Neural cell (in vitro differentiated cells): ENCODE measurements around the gene GRID1. TPM values are rescaled to one million over a fixed set of nuclear protein-coding genes. Genes with fewer than 3 reads are reported as not detected.

Experiments used
- H2AFZ ChIP-seq: fragments of 200-600, 300-800 bp; sonication (generic), shearing (Covaris generic); 2 replicates; pipeline ENCODE4 v1.6.0; 2014; ENCODE audit warnings: low read depth, mild to moderate bottlenecking, antibody characterized with exemption, low read length, moderate library complexity
- H3F3A ChIP-seq: fragments of 200-600 bp; shearing (Covaris generic); 2 replicates; pipeline ENCODE4 v1.6.1; 2016; ENCODE audit warnings: mild to moderate bottlenecking, moderate library complexity, mixed read lengths, antibody characterized with exemption, low read length; ENCODE audit not compliant: insufficient read depth, poor library complexity, severe bottlenecking
- H3K27ac ChIP-seq: fragments of 200-600, 300-800 bp; sonication (generic), shearing (Covaris generic); 2 replicates; pipeline ENCODE4 v1.5.1; 2014; ENCODE audit warnings: mild to moderate bottlenecking, low read length, moderate library complexity
- H3K27me3 ChIP-seq: fragments of 300-800, 200-600 bp; sonication (generic), shearing (Covaris generic); 2 replicates; pipeline ENCODE4 v1.6.0; 2014; ENCODE audit warnings: mild to moderate bottlenecking, low read depth, low read length, moderate library complexity; ENCODE audit not compliant: insufficient read depth
- H3K36me3 ChIP-seq: fragments of 300-800, 200-600 bp; sonication (generic), shearing (Covaris generic); 2 replicates; pipeline ENCODE4 v1.5.1; 2014; ENCODE audit warnings: mild to moderate bottlenecking, antibody characterized with exemption, low read length, moderate library complexity; ENCODE audit not compliant: insufficient read depth
- H3K4me2 ChIP-seq: fragments of 300-800, 200-600 bp; sonication (generic), shearing (Covaris generic); 2 replicates; pipeline ENCODE4 v1.6.0; 2014; ENCODE audit warnings: mild to moderate bottlenecking, low read length
- H3K4me3 ChIP-seq: fragments of 300-800, 200-600 bp; sonication (generic), shearing (Covaris generic); 2 replicates; pipeline ENCODE4 v1.5.1; 2014; ENCODE audit warnings: mild to moderate bottlenecking, low read length, moderate library complexity
- H3K79me2 ChIP-seq: fragments of 200-600 bp; shearing (Covaris generic); replicated peaks from 2 replicates; pipeline ENCODE4 v1.6.0; 2014; ENCODE audit warnings: mild to moderate bottlenecking, low read length, moderate library complexity; ENCODE audit not compliant: insufficient read depth
- H3K9ac ChIP-seq: fragments of 300-800, 200-600 bp; sonication (generic), shearing (Covaris generic); 2 replicates; pipeline ENCODE4 v1.6.1; 2016; ENCODE audit warnings: mild to moderate bottlenecking, low read length, mixed read lengths
- H3K9me2 ChIP-seq: fragments of 200-600 bp; shearing (Covaris generic); 2 replicates; pipeline ENCODE4 v1.6.1; 2016; ENCODE audit warnings: mild to moderate bottlenecking, low read length, mixed read lengths; ENCODE audit not compliant: insufficient read depth
- H3K9me3 ChIP-seq: fragments of 200-600, 300-800 bp; sonication (generic), shearing (Covaris generic); 2 replicates; pipeline ENCODE4 v1.6.1; 2016; ENCODE audit warnings: mild to moderate bottlenecking, mixed run types, low read length, moderate library complexity, mixed read lengths
- H4K20me1 ChIP-seq: fragments of 200-600 bp; shearing (Covaris generic); 2 replicates; pipeline ENCODE4 v1.6.1; 2016; ENCODE audit warnings: mild to moderate bottlenecking, mixed run types; ENCODE audit not compliant: insufficient read depth
- EP300 ChIP-seq: fragments of 450-650 bp; conservative IDR thresholded peaks from 2 replicates; pipeline ENCODE4 v1.6.1; 2014; ENCODE audit warnings: antibody characterized with exemption, mild to moderate bottlenecking, moderate library complexity; ENCODE audit not compliant: poor library complexity, severe bottlenecking
- EZH2 ChIP-seq: fragments of 200-600, 300-800 bp; shearing (Covaris generic), sonication (generic); IDR thresholded peaks from 2 replicates; pipeline ENCODE4 v1.6.1; 2014; ENCODE audit warnings: antibody characterized with exemption, low read length, borderline replicate concordance, mild to moderate bottlenecking; ENCODE audit not compliant: insufficient read depth, poor library complexity, severe bottlenecking
- MXI1 ChIP-seq: fragments of 450-650 bp; conservative IDR thresholded peaks from 2 replicates; pipeline ENCODE4 v1.6.1; 2014; ENCODE audit warnings: antibody characterized with exemption, mild to moderate bottlenecking; ENCODE audit not compliant: poor library complexity, severe bottlenecking
- POLR2AphosphoS5 ChIP-seq: IDR thresholded peaks from 2 replicates; pipeline ENCODE4 v1.6.1; 2012
- RAD21 ChIP-seq: fragments of 450-650 bp; conservative IDR thresholded peaks from 2 replicates; pipeline ENCODE4 v1.6.1; 2014; ENCODE audit warnings: antibody characterized with exemption, mild to moderate bottlenecking, moderate library complexity
- REST ChIP-seq: IDR thresholded peaks from 2 replicates; pipeline ENCODE4 v1.6.1; 2012; ENCODE audit warnings: borderline replicate concordance
- SMC3 ChIP-seq: fragments of 450-650 bp; conservative IDR thresholded peaks from 2 replicates; pipeline ENCODE4 v1.6.1; 2014; ENCODE audit warnings: antibody characterized with exemption, mild to moderate bottlenecking, moderate library complexity; ENCODE audit not compliant: poor library complexity
- TAF1 ChIP-seq: IDR thresholded peaks from 2 replicates; pipeline ENCODE4 v1.6.1; 2012; ENCODE audit warnings: low read depth
- polyA plus RNA-seq: library from polyadenylated mRNA; depleted of rRNA; stranded (reverse); fragments of >200 nt; gene quantifications from 2 replicates; pipeline ENCODE4 v1.2.3, GENCODE V29; 2014
- TF ChIP-seq, protein P1 (sequence below): fragments of 450-650 bp; IDR thresholded peaks from 2 replicates; pipeline ENCODE4 v1.5.1; 2014; ENCODE audit warnings: antibody characterized with exemption, mild to moderate bottlenecking, moderate library complexity; ENCODE audit not compliant: poor library complexity, severe bottlenecking

Gene GRID1
- polyA plus RNA-seq, 1 donor from 2014 or later = 7.3 TPM

DNA sequence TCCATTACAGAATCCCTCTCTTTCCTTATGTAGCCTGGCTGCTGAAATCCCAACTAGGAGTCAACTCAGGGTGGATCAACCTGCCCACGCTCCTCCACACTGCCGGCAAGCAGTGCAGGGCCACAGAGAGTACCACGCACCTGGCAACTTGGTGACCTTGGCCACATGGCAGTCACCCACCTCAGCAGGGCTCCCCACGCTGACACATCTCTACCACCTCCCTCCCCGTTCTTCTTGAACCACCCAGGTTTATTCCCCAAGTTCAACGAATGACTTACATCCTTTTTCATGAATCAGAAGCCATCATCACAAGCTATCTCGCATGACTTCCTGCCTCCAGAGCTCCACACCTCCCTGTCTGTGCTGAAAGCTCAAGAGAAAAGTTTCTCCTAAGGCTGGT is 153.4 kb downstream of the GRID1 start:
- no peak overlapping the region for H3K9ac ChIP-seq
- H3K9me2 ChIP-seq = no peaks in the 10 kb centered on the region
- H4K20me1 ChIP-seq = no peaks in the 10 kb centered on the region
- TF ChIP-seq EP300 = no peak
- no peak for TF ChIP-seq TAF1
- no peaks in the 10 kb centered on the region for H3K36me3 ChIP-seq
- no peak overlapping the region for H3K27ac ChIP-seq
- no peak overlapping the region for H2AFZ ChIP-seq
- no peak overlapping the region for H3K4me2 ChIP-seq
- H3F3A ChIP-seq = no peaks in the 10 kb centered on the region
- no peak overlapping the region for H3K4me3 ChIP-seq
- H3K27me3 ChIP-seq = no peaks in the 10 kb centered on the region
- H3K9me3 ChIP-seq = no peaks in the 10 kb centered on the region
- H3K79me2 ChIP-seq = no peaks in the 10 kb centered on the region

GRCh38 chr10:86212391-86212700 is 154.2 kb downstream of the GRID1 start:
- Histone ChIP-seq H3F3A (no peaks in the 10 kb centered on the region), H3K9me3 (no peaks in the 10 kb centered on the region), H4K20me1 (no peaks in the 10 kb centered on the region), H3K27ac (no peak overlapping the region), H3K27me3 (no peaks in the 10 kb centered on the region), H3K9me2 (no peaks in the 10 kb centered on the region), H2AFZ (no peak overlapping the region), H3K36me3 (no peaks in the 10 kb centered on the region), H3K4me2 (no peak overlapping the region), H3K79me2 (no peaks in the 10 kb centered on the region), H3K4me3 (no peak overlapping the region), H3K9ac (no peak overlapping the region)
- TF ChIP-seq EZH2 = no peak
- TF ChIP-seq TAF1 = no peak
- TF ChIP-seq EP300 = no peak
- no peak for TF ChIP-seq POLR2AphosphoS5
- TF ChIP-seq SMC3 = no peak
- TF ChIP-seq MXI1 = no peak
- TF ChIP-seq, protein P1, sequence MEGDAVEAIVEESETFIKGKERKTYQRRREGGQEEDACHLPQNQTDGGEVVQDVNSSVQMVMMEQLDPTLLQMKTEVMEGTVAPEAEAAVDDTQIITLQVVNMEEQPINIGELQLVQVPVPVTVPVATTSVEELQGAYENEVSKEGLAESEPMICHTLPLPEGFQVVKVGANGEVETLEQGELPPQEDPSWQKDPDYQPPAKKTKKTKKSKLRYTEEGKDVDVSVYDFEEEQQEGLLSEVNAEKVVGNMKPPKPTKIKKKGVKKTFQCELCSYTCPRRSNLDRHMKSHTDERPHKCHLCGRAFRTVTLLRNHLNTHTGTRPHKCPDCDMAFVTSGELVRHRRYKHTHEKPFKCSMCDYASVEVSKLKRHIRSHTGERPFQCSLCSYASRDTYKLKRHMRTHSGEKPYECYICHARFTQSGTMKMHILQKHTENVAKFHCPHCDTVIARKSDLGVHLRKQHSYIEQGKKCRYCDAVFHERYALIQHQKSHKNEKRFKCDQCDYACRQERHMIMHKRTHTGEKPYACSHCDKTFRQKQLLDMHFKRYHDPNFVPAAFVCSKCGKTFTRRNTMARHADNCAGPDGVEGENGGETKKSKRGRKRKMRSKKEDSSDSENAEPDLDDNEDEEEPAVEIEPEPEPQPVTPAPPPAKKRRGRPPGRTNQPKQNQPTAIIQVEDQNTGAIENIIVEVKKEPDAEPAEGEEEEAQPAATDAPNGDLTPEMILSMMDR = no peak
- TF ChIP-seq REST = no peak
- no peak for TF ChIP-seq RAD21

DNA sequence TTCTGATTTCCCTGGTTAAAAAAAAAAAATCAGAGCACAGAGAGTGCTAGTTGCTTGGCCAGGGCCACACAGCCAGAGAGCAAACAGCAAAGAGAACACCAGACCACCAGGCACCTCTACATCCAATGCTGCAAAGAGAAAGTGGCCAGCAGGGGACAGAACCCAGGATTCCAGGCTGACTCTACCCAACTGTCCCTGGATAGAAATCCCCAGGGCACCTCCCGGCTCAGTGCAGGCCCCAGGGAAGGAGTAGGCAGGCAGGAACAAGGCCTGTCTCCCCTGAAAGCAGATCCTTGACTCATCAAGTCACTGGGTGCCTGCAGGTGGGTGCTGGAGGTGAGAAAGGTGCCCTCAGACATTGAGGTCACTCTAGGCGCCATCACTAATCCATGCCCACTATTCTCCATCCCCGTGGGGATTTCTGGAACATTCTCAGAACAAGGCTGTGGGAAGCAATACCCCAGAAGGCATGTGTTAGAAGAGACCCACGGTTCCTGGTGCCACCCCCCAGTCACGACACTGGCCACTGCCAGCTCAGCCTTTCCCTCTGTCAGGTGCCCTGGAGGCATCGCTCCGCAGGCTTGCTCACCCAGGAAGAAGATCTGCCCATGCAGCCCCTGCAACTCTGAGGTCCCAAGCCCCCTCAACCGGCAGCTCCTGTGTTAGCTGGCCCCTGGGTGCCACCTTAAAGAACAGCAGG is 154.8 kb downstream of the GRID1 start:
- Histone ChIP-seq H3K4me2 (no peak overlapping the region), H3K4me3 (no peak overlapping the region), H3K9ac (no peak overlapping the region), H3K79me2 (no peaks in the 10 kb centered on the region), H3K9me2 (no peaks in the 10 kb centered on the region), H3F3A (no peaks in the 10 kb centered on the region), H4K20me1 (no peaks in the 10 kb centered on the region), H2AFZ (no peak overlapping the region), H3K27me3 (no peaks in the 10 kb centered on the region), H3K27ac (no peak overlapping the region), H3K9me3 (no peaks in the 10 kb centered on the region), H3K36me3 (no peaks in the 10 kb centered on the region)
- TF ChIP-seq EZH2 = no peak
- no peak for TF ChIP-seq RAD21
- TF ChIP-seq SMC3 = no peak
- TF ChIP-seq REST = no peak
